HCT116 (cell line): ENCODE measurements around the gene RNGTT.

Experiments used
- CTCF ChIP-seq, 3 experiments: fragments of 200-600 bp in 1 of 3; sonication (generic) in 1 of 3; IDR thresholded peaks in 2 of 3; conservative IDR thresholded peaks in 1 of 3; 2 replicates each; pipeline ENCODE4 v1.5.1; 2012 to 2017; ENCODE audit warnings: low read depth in 2 of 3, low read length in 2 of 3, antibody characterized with exemption in 1 of 3, borderline replicate concordance in 1 of 3, control low read depth in 1 of 3, mild to moderate bottlenecking in 1 of 3, mixed read lengths in 1 of 3, mixed run types in 1 of 3, moderate library complexity in 1 of 3; ENCODE audit not compliant: insufficient read depth in 1 of 3
- EZH2 ChIP-seq: fragments of 200-600 bp; sonication (generic); IDR thresholded peaks from 2 replicates; pipeline ENCODE4 v1.6.1; 2017; ENCODE audit warnings: antibody characterized with exemption, mixed run types
- EZH2phosphoT487 ChIP-seq: fragments of 200-600 bp; IDR thresholded peaks from 2 replicates; pipeline ENCODE4 v1.6.1; 2018; ENCODE audit warnings: antibody characterized with exemption, borderline replicate concordance
- MAX ChIP-seq: IDR thresholded peaks from 2 replicates; pipeline ENCODE4 v1.6.1; 2012
- POLR2A ChIP-seq: IDR thresholded peaks from 2 replicates; pipeline ENCODE4 v1.7.0; 2011; ENCODE audit warnings: borderline replicate concordance; ENCODE audit not compliant: insufficient read depth, insufficient read length; ENCODE audit errors: extremely low read depth
- POLR2AphosphoS5 ChIP-seq: IDR thresholded peaks from 2 replicates; pipeline ENCODE4 v1.6.1; 2011; ENCODE audit warnings: mild to moderate bottlenecking, low read depth, low read length, moderate library complexity
- REST ChIP-seq: IDR thresholded peaks from 2 replicates; pipeline ENCODE4 v1.6.1; 2012; ENCODE audit warnings: low read depth
- SIN3A ChIP-seq: IDR thresholded peaks from 2 replicates; pipeline ENCODE4 v1.6.1; 2012; ENCODE audit warnings: low read depth
- SP1 ChIP-seq: IDR thresholded peaks from 2 replicates; pipeline ENCODE4 v1.6.1; 2012; ENCODE audit warnings: low read depth
- TCF7L2 ChIP-seq: IDR thresholded peaks from 2 replicates; pipeline ENCODE4 v1.7.0; 2011; ENCODE audit warnings: borderline replicate concordance, inconsistent platforms; ENCODE audit not compliant: insufficient read depth, insufficient read length; ENCODE audit errors: extremely low read depth
- YY1 ChIP-seq: IDR thresholded peaks from 2 replicates; pipeline ENCODE4 v1.6.1; 2011; ENCODE audit warnings: low read length, low read depth, moderate library complexity, mild to moderate bottlenecking; ENCODE audit not compliant: insufficient replicate concordance; ENCODE audit errors: extremely low read depth
- ZNF274 ChIP-seq: fragments of 200-500 bp; sonication (Bioruptor generic); IDR thresholded peaks from 2 replicates; pipeline ENCODE4 v1.6.1; 2014; ENCODE audit warnings: mild to moderate bottlenecking, low read depth, low read length, inconsistent platforms

- TF ChIP-seq POLR2A (no peak), CTCF (IDR thresholded peaks at IDR 0.05 in 2 of 3, conservative IDR thresholded peaks at IDR 0.05 in 1 of 3; ENCODE audit: borderline replicate concordance in 1 of 3, insufficient read depth in 1 of 3, low read depth in 2 of 3, low read length in 2 of 3) (no peak), MAX (no peak), POLR2AphosphoS5 (no peak), EZH2 (no peak), SP1 (no peak), YY1 (no peak), EZH2phosphoT487 (no peak), ZNF274 (no peak), TCF7L2 (no peak), SIN3A (no peak), REST (no peak)
These were observed 39.1 kb upstream of the RNGTT start for GRCh38 chr6:89002523-89002922.
